EL (cell line): ENCODE measurements around the gene LRMDA.

Source experiments
- DNase-seq: peaks from one replicate; pipeline ENCODE4 v3.0.0-alpha.2; 2016

The LRMDA gene

DNA sequence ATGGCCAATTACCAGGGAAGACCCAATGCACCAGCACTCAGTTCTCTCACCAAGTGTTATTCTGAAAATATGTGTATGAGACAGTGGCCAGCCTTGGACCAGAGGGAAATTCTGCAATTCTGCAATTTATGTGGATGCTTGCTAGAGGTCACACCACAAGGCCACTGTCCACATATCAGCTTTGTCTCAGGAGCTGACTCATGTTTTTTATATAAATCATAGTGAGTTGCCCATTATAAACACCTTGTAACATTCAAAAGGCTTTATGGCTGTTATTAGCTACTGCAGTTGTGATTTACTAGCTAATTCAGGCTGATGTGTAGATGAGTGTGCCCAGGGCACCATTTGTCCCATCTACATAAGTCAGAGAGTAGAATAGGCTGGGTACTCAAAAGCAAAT, 649.0 kb downstream of the LRMDA start:
- peak; percentile 78 for DNase-seq

GRCh38 chr10:76080991-76081390, 649.6 kb downstream of the LRMDA start:
- peak; percentile 40 for DNase-seq

DNA sequence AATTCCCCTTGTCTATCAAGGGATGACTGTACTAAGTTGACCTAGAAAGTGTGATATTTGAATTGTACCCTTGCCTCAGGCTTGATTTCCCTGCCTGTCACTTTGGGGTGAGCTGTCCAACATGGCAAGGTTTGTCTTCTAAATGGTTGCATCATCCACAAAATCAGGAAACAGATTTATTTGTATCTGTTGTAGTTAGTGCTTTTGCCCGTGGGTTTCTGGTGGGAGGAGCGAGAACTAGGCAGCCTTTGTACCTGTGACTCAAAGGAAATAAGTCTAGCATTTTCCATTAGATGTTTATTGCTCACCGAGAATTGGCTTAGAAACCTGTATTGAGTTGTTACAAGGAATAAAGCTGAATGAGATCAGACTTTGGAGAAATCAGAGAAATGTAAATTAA, 650.8 kb downstream of the LRMDA start:
- no peak for DNase-seq

GRCh38 chr10:76082956-76083355, 651.5 kb downstream of the LRMDA start:
- peak; percentile 76 for DNase-seq

GRCh38 chr10:76085002-76085816, 653.8 kb downstream of the LRMDA start:
- DNase-seq = no peak

- no peak for DNase-seq
These were observed 654.4 kb downstream of the LRMDA start for GRCh38 chr10:76085817-76086167.

- DNase-seq = no peak
These were observed 654.8 kb downstream of the LRMDA start for GRCh38 chr10:76086170-76086760.

DNA sequence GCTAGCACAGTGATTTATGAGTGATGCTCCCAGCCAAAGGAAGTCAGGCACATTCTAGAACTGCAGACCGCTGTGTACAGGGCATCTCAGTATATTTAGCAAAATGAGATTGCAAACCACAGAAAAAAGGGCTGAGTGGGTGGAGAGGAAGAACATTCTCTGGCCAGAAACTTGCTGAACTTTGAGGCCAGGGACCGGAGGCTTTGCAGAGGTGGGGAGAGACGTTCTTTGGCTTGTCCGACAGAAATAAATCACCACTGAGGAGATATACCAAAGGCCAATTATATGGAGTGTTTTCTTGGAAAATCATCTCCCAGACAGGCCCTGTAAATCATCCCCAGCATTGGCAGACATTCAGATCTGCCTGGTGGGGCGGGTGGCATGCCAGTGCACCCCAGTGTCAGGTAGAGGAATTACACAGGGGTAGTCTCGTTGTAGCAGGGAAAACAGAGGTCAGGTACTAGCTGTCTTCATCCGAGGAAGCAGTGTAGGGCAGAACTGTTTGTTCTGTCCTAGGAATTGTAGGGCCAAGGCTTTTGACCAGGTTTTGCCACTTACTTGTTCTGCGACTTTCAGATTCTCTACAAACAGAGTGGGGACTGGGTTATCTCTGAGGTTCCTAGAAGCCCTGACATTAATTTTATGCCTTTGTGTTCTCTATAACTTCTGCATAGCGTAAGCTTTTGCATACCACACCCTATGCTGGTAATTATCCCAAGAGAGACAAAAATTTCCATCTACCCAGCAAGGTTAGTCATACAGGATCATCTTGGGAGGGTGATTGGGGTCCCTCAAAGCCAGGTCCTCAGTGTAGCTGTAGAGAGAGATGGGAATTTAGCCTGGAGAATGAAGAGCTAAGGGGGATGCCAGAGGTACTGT, 655.6 kb downstream of the LRMDA start:
- peak; percentile 73 for DNase-seq

DNA sequence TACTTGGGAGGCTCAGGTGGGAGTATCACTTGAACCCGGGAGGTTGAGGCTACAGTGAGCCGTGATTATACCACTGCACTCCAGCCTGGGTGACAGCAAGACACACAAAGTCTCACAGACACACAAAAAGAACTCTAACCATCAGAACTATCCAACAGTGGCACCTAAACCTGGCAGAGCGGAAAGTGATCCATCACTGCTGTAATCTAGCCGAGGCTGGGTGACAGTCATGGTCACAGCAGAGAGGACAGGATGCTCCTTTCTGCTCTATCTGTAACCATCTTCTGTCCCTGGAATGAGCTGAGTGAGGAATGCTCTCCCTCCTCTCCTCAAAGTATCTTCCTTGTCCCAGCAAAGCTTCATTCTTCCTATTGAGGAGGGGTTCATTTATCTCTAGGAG, 656.6 kb downstream of the LRMDA start:
- no peak for DNase-seq

DNA sequence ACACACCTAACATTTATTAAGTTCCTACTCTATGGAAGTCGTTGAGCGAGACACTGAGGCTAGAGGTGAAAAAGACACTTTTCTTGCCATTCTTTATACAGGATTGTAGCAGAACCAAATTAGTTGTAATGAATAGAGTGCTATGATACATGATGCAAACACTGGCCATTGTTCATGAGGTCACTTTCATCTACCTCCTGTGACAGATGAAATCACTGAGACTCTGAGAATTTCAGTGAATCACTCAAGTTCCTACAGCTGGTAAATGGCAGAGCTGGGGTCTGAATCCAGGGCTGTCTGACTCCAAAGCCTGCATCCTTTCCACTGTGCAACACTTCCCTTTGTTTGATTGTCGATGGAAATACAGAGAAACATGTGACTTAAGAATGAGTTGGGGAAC, 657.6 kb downstream of the LRMDA start:
- DNase-seq = no peak

DNA sequence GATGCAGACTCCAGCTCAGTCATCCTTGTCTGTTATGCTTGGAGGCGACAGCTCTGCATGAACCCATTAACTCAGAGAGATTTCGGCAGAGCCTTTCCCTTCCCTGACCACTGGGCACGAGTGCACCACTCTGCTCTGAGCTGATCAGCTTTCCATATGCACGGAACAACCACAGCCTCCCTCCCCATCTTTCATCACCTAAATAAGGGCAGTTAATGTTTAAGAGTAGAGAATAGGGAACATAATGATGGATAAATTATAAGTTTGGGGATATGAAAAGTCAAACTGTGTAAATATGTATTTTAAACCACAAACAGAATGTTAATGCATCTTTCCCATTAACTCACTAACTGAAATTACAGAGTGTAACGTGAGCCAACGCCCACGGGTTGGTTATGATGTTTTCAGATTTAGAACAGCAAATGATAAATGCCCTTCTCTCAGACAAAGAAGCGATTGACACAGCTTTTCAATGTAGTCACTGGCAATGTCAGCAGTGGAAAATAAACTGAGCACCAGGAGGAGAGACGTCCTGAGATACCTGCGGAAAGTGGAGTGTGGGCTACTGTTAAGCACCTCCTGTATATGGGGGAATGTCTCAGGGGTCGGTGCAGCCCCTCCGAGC, 658.2 kb downstream of the LRMDA start:
- DNase-seq = no peak

DNA sequence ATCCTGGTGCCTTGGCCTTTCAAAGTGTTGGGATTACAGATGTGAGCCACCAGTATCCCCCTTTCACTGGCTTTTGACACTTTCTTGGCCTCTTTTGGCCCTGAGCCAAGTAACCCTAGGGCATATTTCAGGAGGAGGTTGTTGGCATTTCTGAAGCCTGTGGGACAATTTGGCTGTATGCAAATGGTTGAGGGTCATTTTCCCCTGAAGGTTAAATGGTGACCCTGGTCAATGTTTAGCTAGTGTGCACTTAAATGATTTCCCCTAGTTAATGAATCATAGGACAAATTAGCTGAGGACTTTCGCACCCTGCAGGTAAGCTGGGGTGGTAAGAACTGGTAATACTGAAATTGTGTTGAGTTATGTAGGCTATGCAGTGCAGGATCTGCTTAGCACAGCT, 660.5 kb downstream of the LRMDA start:
- DNase-seq = no peak

DNA sequence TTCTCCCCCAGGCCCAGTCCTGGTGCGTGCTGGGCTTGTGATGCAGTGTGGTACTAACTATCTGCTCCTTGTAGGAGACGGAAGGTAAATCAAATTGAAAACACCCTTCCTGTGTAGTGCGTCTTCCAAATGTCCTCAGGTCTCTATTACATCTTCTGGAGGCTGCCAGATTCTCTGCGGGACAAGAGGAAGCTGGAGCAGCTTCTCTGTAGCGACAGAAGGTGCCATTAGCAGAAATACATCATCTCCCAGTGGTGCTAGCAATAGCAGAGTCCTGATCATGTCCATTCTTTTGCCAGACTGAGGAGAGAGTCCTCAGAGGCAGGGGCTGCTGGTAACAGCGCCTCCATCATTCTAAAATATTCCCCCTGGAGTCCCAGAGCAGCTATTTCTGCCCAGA, 675.2 kb downstream of the LRMDA start:
- no peak for DNase-seq

GRCh38 chr10:76108563-76109359, 677.3 kb downstream of the LRMDA start:
- DNase-seq = no peak

DNA sequence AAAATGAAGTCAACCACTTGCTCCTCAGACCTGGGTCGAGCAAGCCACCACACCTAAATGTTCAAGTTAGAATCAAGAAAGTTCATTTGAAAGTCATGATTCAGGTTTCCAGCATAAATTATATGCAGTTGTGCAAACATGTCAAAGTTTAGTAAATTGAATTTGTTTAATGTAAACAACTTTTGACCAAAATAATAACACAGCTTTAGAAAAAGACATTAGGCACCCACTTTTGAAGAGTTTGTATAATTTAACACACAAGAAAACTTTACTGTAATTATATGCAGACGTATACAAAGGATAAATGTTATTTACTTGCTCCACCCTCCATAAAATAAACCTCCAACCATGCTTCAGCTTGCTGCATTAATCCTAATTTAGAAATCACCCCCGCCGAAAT, 680.0 kb downstream of the LRMDA start:
- DNase-seq = no peak

- DNase-seq = peak; percentile 30
These were observed 680.8 kb downstream of the LRMDA start for GRCh38 chr10:76111986-76112825.

DNA sequence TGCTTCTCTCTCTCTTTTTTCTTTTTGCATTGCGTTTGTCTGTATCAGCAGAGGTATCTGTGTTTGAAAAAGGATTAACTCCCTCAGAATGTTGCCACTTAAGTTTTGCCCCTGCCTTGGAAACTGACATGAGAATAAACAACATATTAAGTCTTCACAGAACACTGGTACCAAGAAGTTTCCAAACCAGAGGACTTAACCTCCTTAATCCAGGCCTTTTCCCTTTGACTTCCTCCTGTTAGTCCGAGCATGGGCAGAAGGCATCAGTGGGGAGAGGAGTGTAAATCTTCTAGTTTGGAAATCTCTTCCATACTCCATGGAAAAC, 681.4 kb downstream of the LRMDA start:
- DNase-seq = no peak

DNA sequence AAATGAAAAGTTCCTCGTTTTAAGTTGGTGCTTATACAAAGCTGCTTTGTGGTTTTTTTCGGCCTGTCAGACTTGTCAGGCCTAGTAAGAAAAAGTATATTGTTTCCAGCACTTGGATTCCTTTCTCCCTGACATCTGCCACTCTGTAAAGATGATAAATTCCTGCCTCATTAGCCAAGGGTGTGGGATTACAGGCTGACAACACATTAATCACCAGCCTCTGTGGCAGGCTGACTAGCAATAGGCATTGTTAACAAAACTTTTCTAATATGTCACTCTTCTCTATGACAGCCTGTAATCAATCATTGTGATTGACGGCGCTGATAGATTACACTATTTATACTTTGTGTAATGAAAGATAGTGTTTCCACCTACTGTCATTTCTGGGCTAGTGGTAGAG, 682.5 kb downstream of the LRMDA start:
- DNase-seq = peak; percentile 30

- no peak for DNase-seq
These were observed 683.2 kb downstream of the LRMDA start for GRCh38 chr10:76114581-76115001.

GRCh38 chr10:76115131-76115470, 683.7 kb downstream of the LRMDA start:
- no peak for DNase-seq

DNA sequence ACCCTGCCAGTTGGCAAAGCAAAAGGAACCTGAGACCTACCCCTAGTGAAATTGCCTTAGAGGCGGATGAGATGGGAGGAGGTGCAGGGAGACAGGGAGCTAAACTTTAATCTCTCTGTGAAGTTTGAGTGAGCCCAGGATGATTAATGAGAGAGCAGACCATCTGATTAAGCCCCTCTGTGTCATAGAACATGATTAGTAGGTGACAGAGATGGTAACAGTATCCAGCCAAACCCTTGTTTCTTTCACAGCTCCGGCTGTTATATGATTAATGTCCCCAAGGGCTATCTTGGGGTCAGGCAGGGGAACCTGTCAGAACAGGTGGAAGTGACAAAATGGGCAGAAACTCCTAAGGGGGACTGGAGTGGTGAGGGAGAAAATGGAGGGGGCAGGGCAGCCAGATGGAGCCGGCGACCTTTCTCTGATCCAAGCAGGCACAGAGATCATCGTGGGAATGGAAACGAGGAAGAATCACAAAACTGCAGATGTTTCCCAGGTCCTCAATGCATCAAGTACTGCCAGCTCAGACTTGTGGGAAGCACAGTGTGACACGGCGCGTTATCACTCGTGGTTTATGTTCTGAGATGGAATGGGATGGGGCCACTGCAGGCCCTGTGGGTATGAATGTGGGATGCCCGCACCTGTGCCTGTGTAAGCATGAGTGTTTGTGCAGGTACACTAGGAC, 684.2 kb downstream of the LRMDA start:
- peak; percentile 14 for DNase-seq
